AG04449 (cell line): ENCODE data around the gene SLC7A1.

Experiments
- CTCF ChIA-PET: fragments of 350-600 bp; formaldehyde crosslinking; extraction: SDS; loops from one replicate; lab custom pipeline; 2021; ENCODE audit warnings: antibody characterized with exemption; lab: Yijun Ruan, JAX
- POLR2A ChIA-PET: fragments of 400-600, 350-600 bp; formaldehyde crosslinking; extraction: SDS; loops from one replicate; lab custom pipeline; 2020; ENCODE audit warnings: antibody characterized with exemption, inconsistent platforms; lab: Yijun Ruan, JAX
- DNase-seq: peaks from one replicate; pipeline ENCODE4 v3.0.0-alpha.2; 2010; ENCODE audit warnings: low read depth, low spot score
- H3K4me3 ChIP-seq: 2 replicates; pipeline ENCODE4 v1.5.1; 2011; ENCODE audit warnings: low read depth, mild to moderate bottlenecking, control low read depth, low read length
- TF ChIP-seq, protein P1 (sequence below): IDR thresholded peaks from one replicate; pipeline ENCODE4 v1.5.1; 2011; ENCODE audit warnings: mild to moderate bottlenecking, moderate library complexity, low read length, control low read depth, inconsistent platforms; ENCODE audit not compliant: insufficient read depth; ENCODE audit errors: missing control alignments

Gene SLC7A1

DNA sequence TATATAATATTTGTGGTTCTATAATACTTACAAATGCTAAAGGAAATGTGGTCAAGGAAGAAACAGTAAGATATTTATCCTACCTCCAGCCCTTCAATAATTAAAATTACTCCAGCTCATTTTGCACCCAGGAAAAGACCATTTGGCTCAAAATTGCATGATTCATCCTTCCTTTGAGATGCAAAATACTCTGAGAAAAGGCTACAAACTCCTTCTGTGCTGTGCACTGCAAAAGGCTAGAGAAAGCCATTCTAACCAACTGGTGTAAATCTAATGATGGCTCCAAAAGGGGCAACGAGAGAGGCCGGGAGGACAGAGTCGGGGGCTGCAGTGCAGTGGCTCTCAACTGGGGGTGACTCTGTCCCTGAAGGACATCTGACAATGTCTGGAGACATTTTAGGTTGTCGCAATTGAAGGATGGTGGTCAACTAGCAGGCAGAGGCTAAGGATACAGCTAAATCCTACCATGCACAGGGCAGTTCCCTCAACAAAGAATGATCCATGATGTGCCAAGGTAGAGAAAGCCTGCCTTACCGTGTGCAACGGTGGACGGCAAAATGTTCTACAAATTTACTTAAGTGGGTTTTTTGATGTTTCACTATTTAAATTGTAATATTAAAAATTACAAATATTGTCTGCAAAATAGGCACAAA, 32.6 kb downstream of the SLC7A1 start:
- POLR2A ChIA-PET = no interaction called here
- TF ChIP-seq, protein P1, sequence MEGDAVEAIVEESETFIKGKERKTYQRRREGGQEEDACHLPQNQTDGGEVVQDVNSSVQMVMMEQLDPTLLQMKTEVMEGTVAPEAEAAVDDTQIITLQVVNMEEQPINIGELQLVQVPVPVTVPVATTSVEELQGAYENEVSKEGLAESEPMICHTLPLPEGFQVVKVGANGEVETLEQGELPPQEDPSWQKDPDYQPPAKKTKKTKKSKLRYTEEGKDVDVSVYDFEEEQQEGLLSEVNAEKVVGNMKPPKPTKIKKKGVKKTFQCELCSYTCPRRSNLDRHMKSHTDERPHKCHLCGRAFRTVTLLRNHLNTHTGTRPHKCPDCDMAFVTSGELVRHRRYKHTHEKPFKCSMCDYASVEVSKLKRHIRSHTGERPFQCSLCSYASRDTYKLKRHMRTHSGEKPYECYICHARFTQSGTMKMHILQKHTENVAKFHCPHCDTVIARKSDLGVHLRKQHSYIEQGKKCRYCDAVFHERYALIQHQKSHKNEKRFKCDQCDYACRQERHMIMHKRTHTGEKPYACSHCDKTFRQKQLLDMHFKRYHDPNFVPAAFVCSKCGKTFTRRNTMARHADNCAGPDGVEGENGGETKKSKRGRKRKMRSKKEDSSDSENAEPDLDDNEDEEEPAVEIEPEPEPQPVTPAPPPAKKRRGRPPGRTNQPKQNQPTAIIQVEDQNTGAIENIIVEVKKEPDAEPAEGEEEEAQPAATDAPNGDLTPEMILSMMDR = no peak
- no peak for DNase-seq
- H3K4me3 ChIP-seq = no peak overlapping the region
- CTCF ChIA-PET = interaction anchor here (0.9 to 2.6 kb wide), 3 partner anchors 11 to 13 kb away, joined by 4 to 23 read pairs (median 4); no protein-coding TSS in a partner anchor

DNA sequence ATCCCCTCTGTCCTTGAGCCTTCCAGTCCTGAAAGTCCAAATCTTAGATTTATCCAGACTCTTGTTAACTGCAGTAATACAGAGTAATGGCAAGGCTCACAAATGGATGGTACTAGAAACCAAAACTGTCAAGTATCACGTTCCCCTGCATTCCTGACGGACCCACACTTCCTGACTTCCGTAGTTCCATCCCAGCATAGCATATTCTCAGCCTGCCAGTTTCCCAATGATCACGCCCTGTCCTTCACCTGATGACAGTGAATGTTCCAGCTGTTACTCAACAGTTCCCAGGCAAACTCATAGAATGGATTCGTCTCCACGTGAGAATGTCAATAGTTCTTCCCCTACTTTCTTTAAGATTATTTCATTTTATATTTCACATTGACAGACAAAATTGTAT, 33.6 kb downstream of the SLC7A1 start:
- DNase-seq = no peak
- ChIA-PET POLR2A (no interaction called here), CTCF (interaction anchor here (1.1 kb wide), 1 partner anchor 11 kb away, joined by 4 read pairs; no protein-coding TSS in a partner anchor)
- TF ChIP-seq, protein P1 = no peak
- no peak overlapping the region for H3K4me3 ChIP-seq

DNA sequence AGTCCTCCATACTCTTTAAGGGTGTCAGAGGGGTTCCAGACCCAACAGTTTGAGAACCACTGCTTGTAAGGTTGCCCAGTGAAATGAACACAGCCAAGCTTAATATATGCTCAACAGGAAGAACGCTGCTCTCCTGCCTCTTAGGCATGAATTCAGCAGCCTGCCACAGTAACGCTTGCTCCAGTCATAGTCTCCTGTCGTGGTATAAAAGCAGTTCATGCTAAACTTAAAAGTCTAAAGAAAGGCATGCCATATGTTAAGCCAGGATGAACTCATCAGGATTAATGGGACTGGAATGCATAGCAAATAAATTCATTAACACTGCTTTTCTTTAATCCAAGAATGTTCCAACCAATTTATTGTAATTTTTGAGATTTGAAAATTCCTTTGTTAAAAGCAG, 38.7 kb downstream of the SLC7A1 start:
- TF ChIP-seq, protein P1 = no peak
- DNase-seq = no peak
- H3K4me3 ChIP-seq = no peak overlapping the region
- CTCF ChIA-PET = interaction anchor here (0.7 to 1.6 kb wide), 4 partner anchors 8 to 48 kb away, joined by 3 to 5 read pairs (median 4); no protein-coding TSS in a partner anchor
- POLR2A ChIA-PET = no interaction called here

DNA sequence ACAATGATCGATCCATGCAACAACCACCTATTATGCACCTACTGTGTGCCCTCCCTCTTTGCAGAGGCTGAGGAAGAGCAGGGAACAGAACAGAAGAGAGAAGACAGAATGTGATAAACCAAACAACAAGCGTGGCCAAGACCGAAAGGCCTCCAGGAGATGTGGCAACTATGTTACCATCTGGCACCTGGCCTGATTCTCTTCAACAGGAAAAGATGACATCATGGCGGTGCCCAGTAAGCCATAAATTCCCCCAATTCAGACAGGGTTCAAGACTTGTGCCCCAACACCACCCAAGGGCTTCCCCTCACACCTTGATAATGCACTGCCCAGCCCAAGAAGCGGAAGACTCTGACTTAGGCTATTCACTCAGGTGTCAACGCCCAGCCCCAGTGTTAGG, 44.3 kb downstream of the SLC7A1 start:
- DNase-seq = no peak
- TF ChIP-seq, protein P1 = no peak
- H3K4me3 ChIP-seq = no peak overlapping the region
- ChIA-PET POLR2A (no interaction called here), CTCF (interaction anchor here (1.0 to 1.4 kb wide), 3 partner anchors 11 to 43 kb away, joined by 3 to 4 read pairs (median 4); no protein-coding TSS in a partner anchor)

DNA sequence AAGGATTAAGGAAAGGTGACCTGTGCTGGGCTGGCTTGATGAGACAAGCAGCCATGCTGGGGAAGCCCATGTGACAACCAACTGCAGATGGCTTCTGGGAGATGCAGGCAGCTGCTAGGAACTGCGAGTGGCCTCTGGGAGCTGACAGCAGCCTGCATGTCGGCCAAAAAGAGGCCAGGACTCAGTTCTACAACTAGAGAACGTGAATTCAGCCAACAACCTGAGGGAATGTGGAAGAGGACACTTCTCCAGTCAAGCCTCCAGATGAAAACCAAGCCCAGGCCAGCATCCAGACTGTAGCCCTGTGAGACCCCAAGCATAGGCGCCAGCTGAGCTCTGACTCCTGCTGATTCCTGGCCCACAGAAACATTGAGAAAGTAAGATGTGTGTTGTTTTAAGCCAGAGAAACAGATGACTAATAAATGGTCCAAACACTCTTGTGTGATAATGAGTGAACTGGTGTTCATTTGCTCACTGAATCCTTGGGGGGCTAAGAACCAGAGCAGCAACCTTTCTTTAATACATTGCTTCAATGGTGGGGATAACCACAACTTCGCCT, 45.0 kb downstream of the SLC7A1 start:
- H3K4me3 ChIP-seq = no peak overlapping the region
- ChIA-PET POLR2A (no interaction called here), CTCF (interaction anchor here (1.0 to 1.4 kb wide), 3 partner anchors 12 to 42 kb away, joined by 3 to 4 read pairs (median 4); no protein-coding TSS in a partner anchor)
- no peak for DNase-seq
- TF ChIP-seq, protein P1 = no peak

DNA sequence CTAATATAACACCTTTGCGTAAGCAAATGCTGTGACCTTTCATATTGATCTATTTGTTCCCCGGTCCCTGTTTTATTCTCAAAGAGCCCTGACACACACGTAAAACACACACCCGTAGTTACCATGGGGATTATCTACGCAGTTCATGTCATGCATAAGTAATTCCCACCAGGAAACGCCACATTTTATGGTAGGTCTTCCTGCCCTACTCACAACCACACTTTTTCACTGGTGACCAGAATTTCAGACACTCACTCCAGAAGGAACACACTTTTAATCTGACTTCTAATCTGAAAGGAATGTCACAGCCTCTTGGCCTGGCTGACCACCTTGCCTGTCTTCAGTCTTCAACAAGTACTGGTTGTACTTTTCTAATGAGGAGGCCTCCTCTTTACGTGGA, 46.8 kb downstream of the SLC7A1 start:
- DNase-seq = no peak
- ChIA-PET POLR2A (no interaction called here), CTCF (interaction anchor here (0.6 kb wide), 1 partner anchor 10 kb away, joined by 3 read pairs; no protein-coding TSS in a partner anchor)
- TF ChIP-seq, protein P1 = no peak
- H3K4me3 ChIP-seq = no peak overlapping the region
